KMS-11 (cell line): Measurements from ENCODE around the gene HCFC1.

Experiments
- H2AFZ ChIP-seq: fragments of 200-600 bp; sonication (generic); 2 replicates; pipeline ENCODE4 v1.6.1; 2016; ENCODE audit warnings: antibody characterized with exemption, mixed run types, low read depth
- H3K27ac ChIP-seq: fragments of 200-600 bp; sonication (generic); 2 replicates; pipeline ENCODE4 v1.6.1; 2016; ENCODE audit warnings: mild to moderate bottlenecking, mixed run types
- H3K27me3 ChIP-seq: fragments of 200-600 bp; sonication (generic); 2 replicates; pipeline ENCODE4 v1.6.1; 2017; ENCODE audit warnings: mild to moderate bottlenecking, low read depth, mixed run types, moderate library complexity; ENCODE audit not compliant: insufficient read depth
- H3K36me3 ChIP-seq: fragments of 200-600 bp; sonication (generic); 2 replicates; pipeline ENCODE4 v1.6.1; 2017; ENCODE audit warnings: mild to moderate bottlenecking, mixed run types; ENCODE audit not compliant: insufficient read depth
- H3K4me1 ChIP-seq: fragments of 200-600 bp; sonication (generic); 2 replicates; pipeline ENCODE4 v1.6.1; 2016; ENCODE audit warnings: mild to moderate bottlenecking, low read depth, mixed run types; ENCODE audit not compliant: poor library complexity, severe bottlenecking
- H3K4me2 ChIP-seq: fragments of 200-600 bp; sonication (generic); 2 replicates; pipeline ENCODE4 v1.7.0; 2016; ENCODE audit warnings: mild to moderate bottlenecking, mixed run types
- H3K4me3 ChIP-seq: fragments of 200-600 bp; sonication (generic); IDR thresholded peaks from 2 replicates; pipeline ENCODE4 v1.6.1; 2017; ENCODE audit warnings: low read depth, low read length, mixed read lengths; ENCODE audit not compliant: insufficient read depth
- H3K79me2 ChIP-seq: fragments of 200-600 bp; sonication (generic); 2 replicates; pipeline ENCODE4 v1.6.1; 2016; ENCODE audit warnings: low read depth, mixed run types; ENCODE audit not compliant: insufficient read depth
- H3K9ac ChIP-seq: fragments of 200-600 bp; sonication (generic); 2 replicates; pipeline ENCODE4 v1.6.1; 2016; ENCODE audit warnings: mild to moderate bottlenecking, mixed run types
- H4K20me1 ChIP-seq: fragments of 200-600 bp; sonication (generic); 2 replicates; pipeline ENCODE4 v1.6.1; 2016; ENCODE audit warnings: mild to moderate bottlenecking, mixed run types; ENCODE audit not compliant: insufficient read depth
- TF ChIP-seq, protein P1 (sequence below): fragments of 200-600 bp; sonication (generic); conservative IDR thresholded peaks from 2 replicates; pipeline ENCODE4 v1.6.1; 2017; ENCODE audit warnings: low read depth, mild to moderate bottlenecking, antibody characterized with exemption, low read length, moderate library complexity, mixed read lengths

Gene HCFC1

DNA sequence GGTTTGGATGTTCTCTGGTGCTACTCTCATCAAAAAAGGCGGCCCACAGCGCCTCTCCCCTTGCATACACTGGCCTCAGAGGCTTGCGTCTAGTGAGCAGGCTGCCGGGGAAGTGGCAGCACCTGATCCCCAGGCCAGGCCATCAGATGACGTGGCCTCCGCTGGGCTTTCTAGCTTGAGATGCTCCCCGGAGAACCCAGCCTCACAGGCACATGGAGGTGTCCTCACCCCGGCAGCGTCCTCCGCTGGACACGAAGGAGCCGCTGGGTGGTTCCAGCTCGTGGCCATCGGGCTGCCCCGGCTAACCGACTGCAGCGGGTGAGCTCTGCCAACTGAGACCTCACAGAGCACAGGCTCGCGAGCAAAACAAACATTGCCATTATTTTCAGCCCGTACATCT, 35.3 kb upstream of the HCFC1 start:
- no peak overlapping the region for H3K27ac ChIP-seq
- no peaks in the 10 kb centered on the region for H3K27me3 ChIP-seq
- H3K4me2 ChIP-seq = no peak overlapping the region

DNA sequence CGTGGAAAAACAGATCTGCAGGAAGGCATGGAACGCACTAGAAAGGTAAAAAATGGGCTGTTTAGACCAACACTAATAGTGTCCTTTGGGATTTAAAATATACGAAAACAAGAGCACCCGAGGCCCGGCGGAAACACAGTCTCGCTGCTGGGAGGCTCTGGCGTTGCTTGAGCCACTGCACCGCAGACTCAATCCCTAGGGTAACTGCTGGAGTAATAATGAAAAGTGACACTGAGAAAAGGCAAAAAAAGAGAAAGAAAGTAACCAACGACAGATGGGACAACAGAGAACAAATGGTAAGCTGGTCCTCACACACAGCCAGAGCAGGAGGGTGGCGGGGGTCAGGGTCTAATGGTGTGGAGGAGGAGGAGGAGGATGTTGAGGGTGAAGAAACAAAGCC, 32.7 kb upstream of the HCFC1 start:
- no peak overlapping the region; the same call in 1 of the 2 replicates for H3K27ac ChIP-seq
- H3K27me3 ChIP-seq = no peaks in the 10 kb centered on the region
- no peaks in the 10 kb centered on the region for H3K79me2 ChIP-seq
- TF ChIP-seq, protein P1, sequence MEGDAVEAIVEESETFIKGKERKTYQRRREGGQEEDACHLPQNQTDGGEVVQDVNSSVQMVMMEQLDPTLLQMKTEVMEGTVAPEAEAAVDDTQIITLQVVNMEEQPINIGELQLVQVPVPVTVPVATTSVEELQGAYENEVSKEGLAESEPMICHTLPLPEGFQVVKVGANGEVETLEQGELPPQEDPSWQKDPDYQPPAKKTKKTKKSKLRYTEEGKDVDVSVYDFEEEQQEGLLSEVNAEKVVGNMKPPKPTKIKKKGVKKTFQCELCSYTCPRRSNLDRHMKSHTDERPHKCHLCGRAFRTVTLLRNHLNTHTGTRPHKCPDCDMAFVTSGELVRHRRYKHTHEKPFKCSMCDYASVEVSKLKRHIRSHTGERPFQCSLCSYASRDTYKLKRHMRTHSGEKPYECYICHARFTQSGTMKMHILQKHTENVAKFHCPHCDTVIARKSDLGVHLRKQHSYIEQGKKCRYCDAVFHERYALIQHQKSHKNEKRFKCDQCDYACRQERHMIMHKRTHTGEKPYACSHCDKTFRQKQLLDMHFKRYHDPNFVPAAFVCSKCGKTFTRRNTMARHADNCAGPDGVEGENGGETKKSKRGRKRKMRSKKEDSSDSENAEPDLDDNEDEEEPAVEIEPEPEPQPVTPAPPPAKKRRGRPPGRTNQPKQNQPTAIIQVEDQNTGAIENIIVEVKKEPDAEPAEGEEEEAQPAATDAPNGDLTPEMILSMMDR = no peak
- H3K36me3 ChIP-seq = no peaks in the 10 kb centered on the region
- no peak overlapping the region for H3K9ac ChIP-seq
- H3K4me1 ChIP-seq = peaks cover 53% of the 10 kb centered on the region
- no peaks in the 10 kb centered on the region for H4K20me1 ChIP-seq
- no peak overlapping the region for H3K4me3 ChIP-seq
- no peak overlapping the region for H3K4me2 ChIP-seq
- H2AFZ ChIP-seq = no peak overlapping the region

More for the DNA sequence above, 35.3 kb upstream of the HCFC1 start:
- H3K9ac ChIP-seq = no peak overlapping the region
- no peak overlapping the region for H2AFZ ChIP-seq
- TF ChIP-seq, protein P1 = no peak
- H3K36me3 ChIP-seq = no peaks in the 10 kb centered on the region
- H3K4me3 ChIP-seq = no peak overlapping the region
- peaks cover 56% of the 10 kb centered on the region for H3K4me1 ChIP-seq
- H3K79me2 ChIP-seq = no peaks in the 10 kb centered on the region
- no peaks in the 10 kb centered on the region for H4K20me1 ChIP-seq

GRCh38 chrX:154002215-154002719, 30.6 kb upstream of the HCFC1 start:
- Histone ChIP-seq H3K27ac (peak overlapping the region; percentile 100), H2AFZ (no peak overlapping the region; the same call in 1 of the 2 replicates), H3K79me2 (no peaks in the 10 kb centered on the region), H3K36me3 (no peaks in the 10 kb centered on the region), H3K4me3 (no peak overlapping the region), H4K20me1 (no peaks in the 10 kb centered on the region), H3K4me1 (peaks cover 34% of the 10 kb centered on the region), H3K27me3 (no peaks in the 10 kb centered on the region), H3K4me2 (peak overlapping the region; percentile 85), H3K9ac (peak overlapping the region; percentile 89)
- TF ChIP-seq, protein P1 = no peak

DNA sequence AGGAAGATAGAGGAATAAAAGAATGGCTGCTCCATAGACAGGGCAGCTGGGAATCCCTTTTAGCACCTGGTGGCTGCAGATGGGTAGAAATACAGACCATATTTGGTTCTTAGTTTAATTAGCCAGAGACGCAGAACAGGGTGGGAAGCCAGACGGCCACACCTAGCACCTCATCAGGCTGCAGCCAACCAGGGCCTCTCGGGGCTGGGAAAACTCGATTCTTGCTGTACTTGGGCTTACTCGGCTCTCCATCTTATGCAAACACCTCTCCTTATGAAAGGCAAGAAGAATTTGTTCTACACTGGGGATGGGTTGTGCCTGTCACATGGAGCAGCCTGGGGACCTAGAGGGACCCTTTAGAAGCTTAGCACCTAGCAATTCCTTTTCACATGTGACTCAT, 28.4 kb upstream of the HCFC1 start:
- Histone ChIP-seq H3K79me2 (no peaks in the 10 kb centered on the region), H3K36me3 (no peaks in the 10 kb centered on the region), H3K27ac (no peak overlapping the region), H3K4me2 (no peak overlapping the region), H4K20me1 (no peaks in the 10 kb centered on the region), H3K4me1 (peaks cover 34% of the 10 kb centered on the region), H2AFZ (no peak overlapping the region), H3K27me3 (no peaks in the 10 kb centered on the region), H3K4me3 (no peak overlapping the region), H3K9ac (no peak overlapping the region)
- TF ChIP-seq, protein P1 = no peak
